ENCODE measurements around the gene TRAK2.
A peak's percentile ranks its signal among the peaks of the same experiment; 100 is the strongest.

Gene TRAK2

DNA sequence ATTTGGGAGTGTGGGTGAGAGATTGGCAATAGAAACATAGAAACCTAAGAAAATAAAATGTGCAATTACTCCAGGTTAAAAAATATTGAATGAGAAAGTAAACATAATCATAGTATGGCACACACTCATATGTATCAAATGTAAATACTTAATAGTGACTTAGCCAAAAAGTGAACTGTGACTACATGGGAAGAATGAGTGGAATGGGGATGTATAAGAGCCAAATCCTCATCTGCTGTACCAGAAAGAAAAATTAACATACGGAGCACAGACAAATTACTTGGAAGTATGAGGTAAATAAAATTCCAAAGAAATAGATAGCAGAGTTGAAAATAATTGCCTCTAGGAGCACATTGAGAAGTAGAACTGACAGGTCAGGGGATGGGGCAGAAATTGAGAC lies 98.1 kb downstream of the TRAK2 start:
- DNase-seq = no peak

GRCh38 chr2:201350879-201351278 lies 100.4 kb downstream of the TRAK2 start:
- no peak for DNase-seq

DNA sequence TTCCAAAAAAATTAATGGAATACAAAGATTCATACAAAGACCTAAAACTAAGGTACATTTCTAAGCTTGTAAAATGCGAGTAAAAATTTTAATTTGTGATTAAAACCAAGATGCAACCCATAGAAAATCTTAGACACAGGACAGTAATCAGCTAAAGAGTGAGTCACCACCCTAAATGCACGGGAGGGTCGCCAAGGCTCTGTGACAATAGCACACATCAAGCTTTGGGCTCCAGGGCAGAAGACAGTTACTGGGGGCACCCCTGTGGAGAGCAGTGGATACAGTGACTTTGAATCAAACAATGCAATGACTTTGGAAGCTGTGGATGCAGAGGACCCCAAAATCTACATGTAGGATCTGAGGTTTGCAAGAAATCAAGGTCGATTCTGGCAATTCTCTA lies 101.7 kb downstream of the TRAK2 start:
- no peak for DNase-seq

DNA sequence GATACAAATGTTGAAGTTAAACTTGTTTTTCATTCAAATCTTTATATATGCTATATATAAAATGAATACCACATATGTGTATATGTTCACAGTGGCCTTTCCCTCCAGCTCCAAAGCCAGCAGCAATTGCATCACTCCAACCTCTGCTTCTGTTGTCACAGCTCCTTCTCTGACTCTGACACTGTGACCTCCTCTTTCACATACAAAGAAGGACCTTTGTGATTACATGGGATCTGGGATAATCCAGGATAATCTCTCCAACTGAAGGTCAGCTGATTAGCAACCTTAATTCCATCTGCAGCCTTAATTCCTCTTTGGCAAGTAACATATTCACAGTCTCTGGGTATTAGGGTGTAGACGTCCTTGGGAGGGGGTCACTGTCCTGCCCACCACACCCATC lies 102.5 kb downstream of the TRAK2 start:
- no peak for DNase-seq

- DNase-seq = no peak
These were observed 104.1 kb downstream of the TRAK2 start for GRCh38 chr2:201347138-201347537.

DNA sequence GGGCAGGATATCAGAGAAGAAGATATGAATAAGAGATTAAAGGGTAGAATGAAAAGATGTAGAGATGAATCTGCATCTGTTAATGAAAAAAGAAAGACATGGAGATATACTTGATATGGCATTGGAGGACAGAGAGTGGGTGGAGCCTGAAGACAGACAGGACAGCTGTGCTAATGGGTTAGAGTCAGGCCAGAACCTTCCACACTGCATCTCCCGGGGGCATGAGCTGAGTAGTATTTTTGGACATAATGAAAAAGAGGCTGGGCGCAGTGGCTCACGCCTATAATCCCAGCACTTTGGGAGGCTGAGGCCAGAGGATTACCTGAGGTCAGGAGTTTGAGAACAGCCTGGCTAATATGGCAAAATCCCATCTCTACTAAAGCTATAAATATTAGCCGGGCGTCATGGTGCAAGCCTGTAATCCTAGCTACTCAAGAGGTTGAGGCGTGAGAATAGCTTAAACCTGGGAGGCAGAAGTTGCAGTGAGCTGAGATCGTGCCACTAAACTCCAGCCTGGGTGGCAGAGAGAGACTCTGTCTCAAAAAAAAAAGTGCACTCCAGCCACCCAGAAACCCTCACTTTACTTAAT lies 105.5 kb downstream of the TRAK2 start:
- DNase-seq = no peak

DNA sequence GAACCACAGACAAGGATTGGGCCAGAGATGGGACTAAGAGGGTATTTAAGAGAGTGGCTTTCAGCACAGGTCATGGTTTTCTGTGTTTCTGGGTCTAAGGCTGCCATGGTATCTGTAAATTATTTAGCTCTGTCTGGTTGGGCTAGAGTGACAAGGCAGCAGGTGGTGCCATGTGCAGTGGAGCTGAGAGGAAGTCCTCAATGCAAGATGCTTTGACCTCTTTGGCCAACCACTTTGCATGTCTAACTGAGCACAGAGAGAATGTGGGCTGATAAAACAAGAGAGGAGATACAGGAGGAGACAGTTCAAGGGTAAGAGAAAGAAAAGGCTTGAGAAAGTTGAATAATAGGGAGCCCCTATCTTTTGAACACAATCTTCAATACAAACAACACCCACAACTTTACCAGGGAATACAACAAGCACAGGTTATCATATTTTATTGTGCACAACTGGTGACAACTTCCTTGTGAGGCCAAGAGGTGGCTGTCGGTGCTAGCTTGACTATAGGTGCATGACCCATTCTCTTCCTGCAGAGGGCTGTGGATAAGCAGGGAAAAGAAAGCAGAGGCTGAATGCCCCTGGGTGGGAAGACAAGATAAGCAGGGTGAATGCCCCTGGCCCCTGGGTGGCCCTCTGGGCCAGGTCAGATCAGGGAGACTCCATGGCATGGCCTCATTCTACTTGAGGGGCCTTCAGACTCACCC lies 106.4 kb downstream of the TRAK2 start:
- no peak for DNase-seq

DNA sequence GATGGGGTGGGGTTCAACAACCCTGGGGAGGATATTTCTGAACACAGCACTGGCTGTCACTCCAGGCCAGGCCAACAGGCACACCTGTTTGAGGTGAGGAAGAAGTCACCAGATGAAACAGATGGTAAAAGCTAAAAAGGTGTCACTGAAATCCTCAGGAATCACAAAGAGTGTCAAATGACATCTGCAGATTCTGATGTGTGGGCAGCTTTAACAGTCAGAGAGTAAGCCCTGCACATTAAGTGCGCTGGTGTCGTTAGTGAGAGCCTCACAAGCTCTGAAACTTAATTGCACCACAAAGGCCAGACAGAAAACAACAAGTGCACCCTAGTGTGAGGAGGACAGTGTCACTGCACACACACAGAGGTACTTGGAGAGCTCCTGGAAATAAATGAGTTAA lies 107.7 kb downstream of the TRAK2 start:
- peak; percentile 89 for DNase-seq

DNA sequence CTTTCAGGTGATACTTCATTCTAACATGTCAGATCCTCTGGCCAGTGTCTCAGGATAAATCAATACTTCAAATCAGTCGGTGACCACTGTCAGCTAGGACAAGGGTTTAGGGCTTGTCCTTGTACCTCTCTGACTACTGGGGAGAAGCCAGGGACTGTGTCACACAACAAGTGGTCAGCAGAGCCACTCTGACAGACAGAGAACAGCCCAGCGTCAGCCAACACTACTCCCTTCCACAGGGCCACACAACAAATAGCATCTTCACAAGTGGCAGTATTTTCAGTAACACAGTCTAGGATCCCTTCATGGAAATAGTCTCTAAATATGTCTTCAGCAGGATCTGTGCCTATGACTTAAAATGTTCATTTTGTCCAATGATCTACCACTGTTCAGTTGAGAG lies 108.3 kb downstream of the TRAK2 start:
- DNase-seq = no peak

DNA sequence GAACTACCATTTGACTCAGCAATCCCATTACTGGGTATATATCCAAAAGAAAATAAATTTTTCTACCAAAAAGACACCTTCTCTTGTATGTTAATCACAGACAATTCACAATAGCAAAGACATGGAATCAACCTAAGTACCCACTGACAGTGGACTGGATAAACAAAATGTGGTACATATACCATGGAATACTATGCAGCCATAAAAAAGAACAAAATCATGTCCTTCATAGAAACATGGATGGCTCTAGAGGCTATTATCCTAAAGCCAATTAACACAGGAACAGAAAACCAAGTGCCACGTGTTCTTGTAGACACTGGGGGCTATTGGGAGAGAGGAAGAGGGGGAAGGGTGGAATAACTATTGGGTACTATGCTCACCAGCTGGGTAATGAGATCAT lies 121.8 kb downstream of the TRAK2 start:
- DNase-seq = no peak

DNA sequence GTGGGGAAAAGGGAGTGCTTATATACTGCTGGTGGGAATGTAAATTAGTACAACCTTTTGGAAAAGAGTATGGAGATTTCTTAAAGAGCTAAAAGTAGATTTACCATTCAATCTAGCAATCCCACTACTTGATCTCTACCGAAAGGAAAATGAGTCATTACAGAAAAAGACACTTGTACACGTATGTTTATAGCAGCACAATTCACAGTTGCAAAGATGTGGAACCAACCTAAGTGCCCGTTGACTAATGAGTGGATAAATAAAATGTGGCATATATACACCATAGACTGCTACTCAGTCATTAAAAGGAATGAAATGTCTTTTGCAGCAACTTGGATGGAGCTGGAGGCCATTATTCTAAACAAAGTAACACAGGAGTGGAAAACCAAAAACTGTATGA lies 123.6 kb downstream of the TRAK2 start:
- no peak for DNase-seq

Measured in NCI-H2171 treated with DMSO at 0.1 percent for 48 hours (cell line).